ENCODE data around the gene CLDN22. TPM values are rescaled to one million over a fixed set of nuclear protein-coding genes. Genes with fewer than 3 reads are reported as not detected.

CLDN22 gene
- total RNA-seq, 2 donors from 2014 or later = not detected

- intact Hi-C loops (cut with DNase I) = no loop called here
- DNase-seq = no peak
- Histone ChIP-seq H3K27me3 (no peaks in the 10 kb centered on the region), H3K36me3 (no peaks in the 10 kb centered on the region), H3K9me3 (no peaks in the 10 kb centered on the region), H3K9ac (ENCODE audit: low read depth in 2 of 2, low read length in 2 of 2) (no peak overlapping the region), H3K4me1 (no peaks in the 10 kb centered on the region), H3K4me3 (no peak overlapping the region), H3K27ac (no peak overlapping the region)
- no peak for TF ChIP-seq CTCF (IDR thresholded peaks at IDR 0.05)
Observed at GRCh38 chr4:183276106-183276505, 44.0 kb downstream of the CLDN22 start.

GRCh38 chr4:183272384-183272783 is 47.7 kb downstream of the CLDN22 start:
- intact Hi-C loops (cut with DNase I) = no loop called here
- Histone ChIP-seq H3K27ac (no peak overlapping the region), H3K4me1 (no peaks in the 10 kb centered on the region), H3K9ac (ENCODE audit: low read depth in 2 of 2, low read length in 2 of 2) (no peak overlapping the region), H3K4me3 (no peak overlapping the region), H3K9me3 (no peaks in the 10 kb centered on the region), H3K36me3 (no peaks in the 10 kb centered on the region), H3K27me3 (no peaks in the 10 kb centered on the region)
- DNase-seq = no peak
- no peak for TF ChIP-seq CTCF (IDR thresholded peaks at IDR 0.05)

- Histone ChIP-seq H3K9ac (ENCODE audit: low read depth in 2 of 2, low read length in 2 of 2) (no peak overlapping the region), H3K9me3 (no peaks in the 10 kb centered on the region), H3K4me3 (no peak overlapping the region), H3K36me3 (no peaks in the 10 kb centered on the region), H3K27ac (no peak overlapping the region), H3K4me1 (no peaks in the 10 kb centered on the region), H3K27me3 (no peaks in the 10 kb centered on the region)
- intact Hi-C loops (cut with DNase I) = loop anchor here (10.0 kb wide), 3 partner anchors 136 to 784 kb away; no protein-coding TSS in a partner anchor
- no peak for TF ChIP-seq CTCF (IDR thresholded peaks at IDR 0.05)
- no peak for DNase-seq
Observed at GRCh38 chr4:183268556-183268955, 51.5 kb downstream of the CLDN22 start.

Other genes starting within 250 kb of the CLDN22 start
- 1 to 10 TPM; 4.3 to 6.8 TPM for gene WWC2, start 221.0 kb downstream of the CLDN22 start, total RNA-seq
- gene CLDN24, start 2.1 kb upstream of the CLDN22 start, total RNA-seq = not detected
- 10 to 100 TPM; 17.5 to 23.5 TPM for gene CDKN2AIP, start 124.4 kb upstream of the CLDN22 start, total RNA-seq
- gene ING2, start 184.8 kb upstream of the CLDN22 start, total RNA-seq = 10 to 100 TPM; 11.0 to 15.3 TPM

Data from colonic mucosa (tissue), 4 donors.